Left kidney (tissue), 2 donors: Measurements from ENCODE around the gene CRLF3. TPM values are rescaled to one million over a fixed set of nuclear protein-coding genes. Genes with fewer than 3 reads are reported as not detected.
"Not testable (repeated sequence)": the region's sequence is repeated elsewhere in the genome, so short reads cannot be mapped to it uniquely, and the experiment has no call there.

Experiments
- DNase-seq: peaks from one replicate; pipeline ENCODE4 v3.0.0-alpha.2; 2013
- polyA plus RNA-seq: library from polyadenylated mRNA; unstranded; fragments of 120-200 nt; gene quantifications from one replicate; pipeline ENCODE4 v1.2.1, GENCODE V29; 2013; ENCODE audit not compliant: insufficient read length

Gene CRLF3
- polyA plus RNA-seq, 1 donor = 28.3 TPM

DNA sequence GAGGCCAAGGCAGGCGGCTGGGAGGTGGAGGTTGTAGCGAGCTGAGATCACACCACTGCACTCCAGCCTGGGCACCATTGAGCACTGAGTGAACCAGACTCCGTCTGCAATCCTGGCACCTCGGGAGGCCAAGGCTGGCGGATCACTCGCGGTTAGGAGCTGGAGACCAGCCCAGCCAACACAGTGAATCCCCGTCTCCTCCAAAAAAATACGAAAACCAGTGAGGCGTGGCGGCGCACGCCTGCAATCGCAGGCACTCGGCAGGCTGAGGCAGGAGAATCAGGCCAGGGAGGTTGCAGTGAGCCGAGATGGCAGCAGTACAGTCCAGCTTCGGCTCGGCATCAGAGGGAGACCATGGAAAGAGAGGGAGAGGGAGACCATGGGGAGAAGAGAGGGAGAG, 88.1 kb downstream of the CRLF3 start:
- DNase-seq = not testable (repeated sequence)

DNA sequence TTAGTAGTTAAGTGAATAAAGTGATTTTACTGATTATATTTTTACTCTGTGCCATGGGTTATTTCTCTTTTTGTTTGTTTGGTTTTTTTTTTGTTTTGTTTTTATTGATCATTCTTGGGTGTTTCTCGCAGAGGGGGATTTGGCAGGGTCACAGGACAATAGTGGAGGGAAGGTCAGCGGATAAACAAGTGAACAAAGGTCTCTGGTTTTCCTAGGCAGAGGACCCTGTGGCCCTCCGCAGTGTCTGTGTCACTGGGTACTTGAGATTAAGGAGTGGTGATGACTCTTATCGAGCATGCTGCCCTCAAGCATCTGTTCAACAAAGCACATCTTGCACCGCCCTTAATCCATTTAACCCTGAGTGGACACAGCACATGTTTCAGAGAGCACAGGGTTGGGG, 88.8 kb downstream of the CRLF3 start:
- DNase-seq = not testable (repeated sequence)

GRCh38 chr17:30735206-30735605, 89.3 kb downstream of the CRLF3 start:
- not testable (repeated sequence) for DNase-seq

- DNase-seq = not testable (repeated sequence)
These were observed 90.3 kb downstream of the CRLF3 start for GRCh38 chr17:30734153-30734552.

Other genes with a start within 250 kb of the CRLF3 start
- gene ATAD5, start 7.3 kb upstream of the CRLF3 start, polyA plus RNA-seq = 13.4 TPM
- gene TEFM, start 81.5 kb upstream of the CRLF3 start, polyA plus RNA-seq = 29.8 TPM
- gene ADAP2, start 97.3 kb upstream of the CRLF3 start, polyA plus RNA-seq = 3.4 TPM
- 20.1 TPM for gene RNF135, start 146.3 kb upstream of the CRLF3 start, polyA plus RNA-seq